ENCODE results near the gene ZNF385D. TPM values are rescaled to one million over a fixed set of nuclear protein-coding genes. Genes with fewer than 3 reads are reported as not detected.

Gene ZNF385D
- total and polyA plus RNA-seq, 4 donors = 0.08 to 0.50 (median 0.09) TPM

- DNase-seq (ENCODE audit: low spot score) = no peak
- H3K27ac ChIP-seq (ENCODE audit: low read depth in 1 of 2, low read length in 2 of 2) = no peak overlapping the region
- no peaks in the 10 kb centered on the region for H3K4me1 ChIP-seq (ENCODE audit: control insufficient read depth in 4 of 4, insufficient read depth in 4 of 4, low read length in 3 of 4)
These were observed 68.8 kb downstream of the ZNF385D start for GRCh38 chr3:21682206-21682605.

GRCh38 chr3:21673393-21673792 lies 77.6 kb downstream of the ZNF385D start:
- H3K9me3 ChIP-seq (ENCODE audit: control insufficient read depth in 4 of 4, low read length in 3 of 4) = no peaks in the 10 kb centered on the region
- no peak overlapping the region for H3K4me3 ChIP-seq (ENCODE audit: low read depth in 1 of 3, low read length in 3 of 3)
- H3K36me3 ChIP-seq (ENCODE audit: control insufficient read depth in 4 of 4, insufficient read depth in 3 of 4, low read depth in 1 of 4, low read length in 3 of 4) = no peaks in the 10 kb centered on the region
- H3K27me3 ChIP-seq (ENCODE audit: control insufficient read depth in 4 of 4, insufficient read depth in 4 of 4, low read length in 3 of 4) = no peaks in the 10 kb centered on the region
- H3K4me1 ChIP-seq (ENCODE audit: control insufficient read depth in 4 of 4, insufficient read depth in 4 of 4, low read length in 3 of 4) = no peaks in the 10 kb centered on the region
- no peak overlapping the region for H3K9ac ChIP-seq (ENCODE audit: low read depth in 1 of 2, low read length in 2 of 2)
- DNase-seq (ENCODE audit: low spot score) = no peak
- TF ChIP-seq MAX (IDR thresholded peaks at IDR 0.05) (no peak), GABPA (IDR thresholded peaks at IDR 0.05 in 1 of 2, conservative IDR thresholded peaks at IDR 0.05 in 1 of 2) (no peak), FOXA2 (IDR thresholded peaks at IDR 0.05) (no peak), SP1 (IDR thresholded peaks at IDR 0.05) (no peak), FOXA1 (IDR thresholded peaks at IDR 0.05) (no peak), RAD21 (IDR thresholded peaks at IDR 0.05) (no peak), YY1 (IDR thresholded peaks at IDR 0.05) (no peak), HNF4A (conservative IDR thresholded peaks at IDR 0.05) (no peak), CTCF (IDR thresholded peaks at IDR 0.05; ENCODE audit: low read depth, low read length, missing input control) (no peak), EGR1 (IDR thresholded peaks at IDR 0.05; ENCODE audit: low read depth in 2 of 2) (no peak), HNF4G (IDR thresholded peaks at IDR 0.05) (no peak), NR2F2 (IDR thresholded peaks at IDR 0.05) (no peak), RXRA (IDR thresholded peaks at IDR 0.05) (no peak), TAF1 (conservative IDR thresholded peaks at IDR 0.05) (no peak), JUND (IDR thresholded peaks at IDR 0.05) (no peak), REST (IDR thresholded peaks at IDR 0.05) (no peak)
- TF ChIP-seq, protein P1, sequence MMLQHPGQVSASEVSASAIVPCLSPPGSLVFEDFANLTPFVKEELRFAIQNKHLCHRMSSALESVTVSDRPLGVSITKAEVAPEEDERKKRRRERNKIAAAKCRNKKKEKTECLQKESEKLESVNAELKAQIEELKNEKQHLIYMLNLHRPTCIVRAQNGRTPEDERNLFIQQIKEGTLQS (IDR thresholded peaks at IDR 0.05) = no peak
- TF ChIP-seq, protein P2, sequence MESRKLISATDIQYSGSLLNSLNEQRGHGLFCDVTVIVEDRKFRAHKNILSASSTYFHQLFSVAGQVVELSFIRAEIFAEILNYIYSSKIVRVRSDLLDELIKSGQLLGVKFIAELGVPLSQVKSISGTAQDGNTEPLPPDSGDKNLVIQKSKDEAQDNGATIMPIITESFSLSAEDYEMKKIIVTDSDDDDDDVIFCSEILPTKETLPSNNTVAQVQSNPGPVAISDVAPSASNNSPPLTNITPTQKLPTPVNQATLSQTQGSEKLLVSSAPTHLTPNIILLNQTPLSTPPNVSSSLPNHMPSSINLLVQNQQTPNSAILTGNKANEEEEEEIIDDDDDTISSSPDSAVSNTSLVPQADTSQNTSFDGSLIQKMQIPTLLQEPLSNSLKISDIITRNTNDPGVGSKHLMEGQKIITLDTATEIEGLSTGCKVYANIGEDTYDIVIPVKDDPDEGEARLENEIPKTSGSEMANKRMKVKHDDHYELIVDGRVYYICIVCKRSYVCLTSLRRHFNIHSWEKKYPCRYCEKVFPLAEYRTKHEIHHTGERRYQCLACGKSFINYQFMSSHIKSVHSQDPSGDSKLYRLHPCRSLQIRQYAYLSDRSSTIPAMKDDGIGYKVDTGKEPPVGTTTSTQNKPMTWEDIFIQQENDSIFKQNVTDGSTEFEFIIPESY (IDR thresholded peaks at IDR 0.05) = no peak
- 65% methylated on average over 3 of the region's 3 CpGs for WGBS
- no peak overlapping the region for H3K27ac ChIP-seq (ENCODE audit: low read depth in 1 of 2, low read length in 2 of 2)

More at GRCh38 chr3:21682206-21682605, 68.8 kb downstream of the ZNF385D start:
- TF ChIP-seq SP1 (IDR thresholded peaks at IDR 0.05) (no peak), RXRA (IDR thresholded peaks at IDR 0.05) (no peak), TAF1 (conservative IDR thresholded peaks at IDR 0.05) (no peak), HNF4G (IDR thresholded peaks at IDR 0.05) (no peak), GABPA (IDR thresholded peaks at IDR 0.05 in 1 of 2, conservative IDR thresholded peaks at IDR 0.05 in 1 of 2) (no peak), RAD21 (IDR thresholded peaks at IDR 0.05) (no peak)
- Histone ChIP-seq H3K4me3 (ENCODE audit: low read depth in 1 of 3, low read length in 3 of 3) (no peak overlapping the region), H3K9me3 (ENCODE audit: control insufficient read depth in 4 of 4, low read length in 3 of 4) (no peaks in the 10 kb centered on the region), H3K27me3 (ENCODE audit: control insufficient read depth in 4 of 4, insufficient read depth in 4 of 4, low read length in 3 of 4) (no peaks in the 10 kb centered on the region), H3K9ac (ENCODE audit: low read depth in 1 of 2, low read length in 2 of 2) (no peak overlapping the region), H3K36me3 (ENCODE audit: control insufficient read depth in 4 of 4, insufficient read depth in 3 of 4, low read depth in 1 of 4, low read length in 3 of 4) (no peaks in the 10 kb centered on the region)

Data from liver (tissue), 9 donors.